ENCODE data around the gene SPINT3. TPM values are rescaled to one million over a fixed set of nuclear protein-coding genes. Genes with fewer than 3 reads are reported as not detected.
A peak's percentile ranks its signal among the peaks of the same experiment; 100 is the strongest.

The SPINT3 gene
- total and polyA plus RNA-seq, 2 donors (not counting 1 experiment from before 2014, with no cell fraction given): not detected

GRCh38 chr20:45501600-45501999, 13.8 kb downstream of the SPINT3 start:
- peak in 1 of 2 donors; percentile 1 for DNase-seq (ENCODE audit: low read depth in 2 of 2)
- Histone ChIP-seq H3K9me3 (ENCODE audit: control insufficient read depth, insufficient read depth, low read depth, low read length) (no peaks in the 10 kb centered on the region), H3K9ac (ENCODE audit: insufficient read depth, low read length) (no peak overlapping the region), H3K79me2 (ENCODE audit: control insufficient read depth, insufficient read depth, low read length) (no peaks in the 10 kb centered on the region), H3K27me3 (ENCODE audit: control insufficient read depth, insufficient read depth, low read length) (no peaks in the 10 kb centered on the region), H4K20me1 (ENCODE audit: control insufficient read depth, extremely low read depth, insufficient read depth, low read length) (no peaks in the 10 kb centered on the region), H3K27ac (ENCODE audit: insufficient read depth, low read length) (no peak overlapping the region), H3K4me1 (ENCODE audit: control insufficient read depth, extremely low read depth, insufficient read depth, low read length) (no peaks in the 10 kb centered on the region), H3K4me3 (replicated peaks in 1 of 4; ENCODE audit: control extremely low read depth in 1 of 4, insufficient read depth in 1 of 4, low read depth in 3 of 4, low read length in 4 of 4) (no peak overlapping the region), H3K4me2 (ENCODE audit: extremely low read depth, insufficient read depth, low read length) (no peak overlapping the region), H3K36me3 (ENCODE audit: control insufficient read depth, insufficient read depth, low read length) (no peaks in the 10 kb centered on the region), H2AFZ (ENCODE audit: low read length) (no peak overlapping the region)
- TF ChIP-seq EZH2 (IDR thresholded peaks at IDR 0.05; ENCODE audit: low read length, missing control alignments): no peak
- TF ChIP-seq, protein P1, sequence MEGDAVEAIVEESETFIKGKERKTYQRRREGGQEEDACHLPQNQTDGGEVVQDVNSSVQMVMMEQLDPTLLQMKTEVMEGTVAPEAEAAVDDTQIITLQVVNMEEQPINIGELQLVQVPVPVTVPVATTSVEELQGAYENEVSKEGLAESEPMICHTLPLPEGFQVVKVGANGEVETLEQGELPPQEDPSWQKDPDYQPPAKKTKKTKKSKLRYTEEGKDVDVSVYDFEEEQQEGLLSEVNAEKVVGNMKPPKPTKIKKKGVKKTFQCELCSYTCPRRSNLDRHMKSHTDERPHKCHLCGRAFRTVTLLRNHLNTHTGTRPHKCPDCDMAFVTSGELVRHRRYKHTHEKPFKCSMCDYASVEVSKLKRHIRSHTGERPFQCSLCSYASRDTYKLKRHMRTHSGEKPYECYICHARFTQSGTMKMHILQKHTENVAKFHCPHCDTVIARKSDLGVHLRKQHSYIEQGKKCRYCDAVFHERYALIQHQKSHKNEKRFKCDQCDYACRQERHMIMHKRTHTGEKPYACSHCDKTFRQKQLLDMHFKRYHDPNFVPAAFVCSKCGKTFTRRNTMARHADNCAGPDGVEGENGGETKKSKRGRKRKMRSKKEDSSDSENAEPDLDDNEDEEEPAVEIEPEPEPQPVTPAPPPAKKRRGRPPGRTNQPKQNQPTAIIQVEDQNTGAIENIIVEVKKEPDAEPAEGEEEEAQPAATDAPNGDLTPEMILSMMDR (conservative IDR thresholded peaks at IDR 0.05 in 1 of 2, IDR thresholded peaks at IDR 0.05 in 1 of 2; ENCODE audit: low read depth in 1 of 2, low read length in 2 of 2): no peak

GRCh38 chr20:45500022-45500421, 15.4 kb downstream of the SPINT3 start:
- no peaks in the 10 kb centered on the region for H3K4me1 ChIP-seq (ENCODE audit: control insufficient read depth, extremely low read depth, insufficient read depth, low read length)
- TF ChIP-seq EZH2 (IDR thresholded peaks at IDR 0.05; ENCODE audit: low read length, missing control alignments): no peak
- TF ChIP-seq, protein P1 (conservative IDR thresholded peaks at IDR 0.05 in 1 of 2, IDR thresholded peaks at IDR 0.05 in 1 of 2; ENCODE audit: low read depth in 1 of 2, low read length in 2 of 2): no peak
- no peaks in the 10 kb centered on the region for H3K27me3 ChIP-seq (ENCODE audit: control insufficient read depth, insufficient read depth, low read length)
- DNase-seq (ENCODE audit: low read depth in 2 of 2): no peak
- H3K27ac ChIP-seq (ENCODE audit: insufficient read depth, low read length): no peak overlapping the region
- H2AFZ ChIP-seq (ENCODE audit: low read length): no peak overlapping the region
- H3K9me3 ChIP-seq (ENCODE audit: control insufficient read depth, insufficient read depth, low read depth, low read length): no peaks in the 10 kb centered on the region
- no peak overlapping the region for H3K4me3 ChIP-seq (replicated peaks in 1 of 4; ENCODE audit: control extremely low read depth in 1 of 4, insufficient read depth in 1 of 4, low read depth in 3 of 4, low read length in 4 of 4)
- H3K9ac ChIP-seq (ENCODE audit: insufficient read depth, low read length): no peak overlapping the region
- H3K79me2 ChIP-seq (ENCODE audit: control insufficient read depth, insufficient read depth, low read length): no peaks in the 10 kb centered on the region
- H3K4me2 ChIP-seq (ENCODE audit: extremely low read depth, insufficient read depth, low read length): no peak overlapping the region
- no peaks in the 10 kb centered on the region for H3K36me3 ChIP-seq (ENCODE audit: control insufficient read depth, insufficient read depth, low read length)
- H4K20me1 ChIP-seq (ENCODE audit: control insufficient read depth, extremely low read depth, insufficient read depth, low read length): no peaks in the 10 kb centered on the region

DNA sequence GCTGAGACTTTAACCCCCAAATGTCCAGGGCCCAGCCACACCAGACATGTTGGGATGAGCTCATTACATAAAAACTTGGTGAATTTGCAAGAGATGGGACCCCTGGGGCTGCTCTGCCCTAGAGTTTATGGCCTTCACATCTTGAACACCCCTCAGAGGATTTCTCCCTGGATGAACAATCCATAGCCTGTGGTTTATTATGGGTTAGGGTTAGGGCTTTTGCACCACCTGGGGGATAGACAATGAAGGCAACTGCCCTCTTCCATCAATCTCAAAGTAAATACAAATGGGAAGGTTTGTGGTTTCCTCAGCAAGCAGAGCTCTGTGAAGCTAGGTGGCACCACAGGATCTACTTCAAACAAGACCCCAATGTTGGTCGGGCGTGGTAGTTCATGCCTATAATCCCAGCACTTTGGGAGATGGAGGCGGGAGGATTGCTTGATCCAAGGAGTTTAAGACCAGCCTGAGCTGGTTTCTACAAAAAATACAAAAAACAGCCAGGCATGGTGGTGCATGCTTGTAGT, 17.4 kb downstream of the SPINT3 start:
- Histone ChIP-seq H4K20me1 (ENCODE audit: control insufficient read depth, extremely low read depth, insufficient read depth, low read length) (no peaks in the 10 kb centered on the region), H3K36me3 (ENCODE audit: control insufficient read depth, insufficient read depth, low read length) (no peaks in the 10 kb centered on the region), H3K79me2 (ENCODE audit: control insufficient read depth, insufficient read depth, low read length) (no peaks in the 10 kb centered on the region), H3K9me3 (ENCODE audit: control insufficient read depth, insufficient read depth, low read depth, low read length) (no peaks in the 10 kb centered on the region), H3K9ac (ENCODE audit: insufficient read depth, low read length) (no peak overlapping the region), H3K4me2 (ENCODE audit: extremely low read depth, insufficient read depth, low read length) (no peak overlapping the region), H3K4me3 (replicated peaks in 1 of 4; ENCODE audit: control extremely low read depth in 1 of 4, insufficient read depth in 1 of 4, low read depth in 3 of 4, low read length in 4 of 4) (no peak overlapping the region), H3K27ac (ENCODE audit: insufficient read depth, low read length) (no peak overlapping the region), H2AFZ (ENCODE audit: low read length) (no peak overlapping the region), H3K4me1 (ENCODE audit: control insufficient read depth, extremely low read depth, insufficient read depth, low read length) (no peaks in the 10 kb centered on the region), H3K27me3 (ENCODE audit: control insufficient read depth, insufficient read depth, low read length) (no peaks in the 10 kb centered on the region)
- DNase-seq (ENCODE audit: low read depth in 2 of 2): no peak
- TF ChIP-seq EZH2 (IDR thresholded peaks at IDR 0.05; ENCODE audit: low read length, missing control alignments): no peak
- TF ChIP-seq, protein P1 (conservative IDR thresholded peaks at IDR 0.05 in 1 of 2, IDR thresholded peaks at IDR 0.05 in 1 of 2; ENCODE audit: low read depth in 1 of 2, low read length in 2 of 2): no peak

All from fibroblast of lung (primary cell).